GM19025 (cell line): ENCODE results near the gene HLA-DQA1.
"Not testable (repeated sequence)": the region's sequence is repeated elsewhere in the genome, so short reads cannot be mapped to it uniquely, and the experiment has no call there.

ENCODE experiments used
- ATAC-seq: cut with Tn5 transposase; IDR thresholded peaks from one replicate; pipeline ENCODE4 v1.9.1; 2021; ENCODE audit warnings: mild to moderate bottlenecking, low read depth, moderate library complexity; ENCODE audit not compliant: unreplicated experiment

The HLA-DQA1 gene

DNA sequence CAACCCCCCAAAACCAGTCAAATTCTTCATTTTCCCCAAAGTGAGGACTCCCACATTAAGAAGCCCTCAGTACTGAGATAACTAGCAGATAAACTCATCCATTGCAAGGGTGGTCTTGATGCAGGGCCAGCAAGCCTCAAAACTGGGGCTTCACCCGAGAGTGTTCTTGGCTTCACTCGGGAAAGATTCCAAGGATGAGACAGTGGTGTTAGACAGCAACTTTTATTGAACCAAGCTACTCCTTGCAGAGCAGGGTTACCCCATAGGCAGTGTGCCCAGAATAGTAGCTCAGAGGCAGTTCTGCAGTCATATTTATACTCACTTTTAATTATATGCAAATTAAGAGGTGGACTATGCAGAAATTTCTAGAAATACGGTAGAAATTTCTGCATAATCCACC, 15.8 kb upstream of the HLA-DQA1 start:
- no peak for ATAC-seq

DNA sequence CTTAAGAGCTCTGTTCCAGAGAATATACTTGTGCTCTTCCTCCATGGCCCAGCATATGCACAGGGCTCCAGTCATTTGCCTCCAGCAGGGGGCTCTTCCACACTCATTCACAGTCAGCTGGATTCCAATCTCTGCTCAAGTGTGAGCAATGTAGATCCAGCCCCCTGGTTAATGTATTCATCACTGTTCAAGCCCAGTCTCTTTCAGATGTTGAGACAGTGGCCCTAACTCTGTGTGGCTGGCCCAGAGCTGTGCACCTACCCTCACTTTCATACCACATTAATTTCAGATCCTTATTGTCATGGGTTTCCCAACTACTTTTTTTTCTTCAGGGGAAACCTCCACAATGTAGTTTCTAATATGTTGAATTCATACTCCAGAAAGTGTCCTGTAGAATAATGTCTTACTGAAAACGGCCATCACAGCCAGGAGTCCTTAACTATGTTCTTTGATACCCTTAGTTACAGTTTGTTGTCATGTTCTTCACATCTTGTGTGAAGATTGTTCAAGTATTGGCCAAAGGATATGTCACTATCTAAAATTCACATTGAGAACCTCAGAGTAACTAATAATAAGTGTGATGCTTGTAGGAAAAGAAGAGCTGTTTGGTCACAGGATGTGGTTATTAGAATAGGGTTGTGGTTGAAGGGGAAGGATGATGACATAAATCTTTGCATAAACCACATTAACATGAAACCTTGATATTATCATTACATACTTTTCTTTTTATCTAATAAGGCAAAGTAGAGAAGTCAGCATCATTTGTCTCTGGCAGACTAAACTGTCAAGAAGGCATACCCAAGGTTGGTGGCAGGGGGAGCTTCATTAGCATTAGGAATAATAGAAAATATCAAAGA, 14.4 kb upstream of the HLA-DQA1 start:
- ATAC-seq: peak; percentile 69

DNA sequence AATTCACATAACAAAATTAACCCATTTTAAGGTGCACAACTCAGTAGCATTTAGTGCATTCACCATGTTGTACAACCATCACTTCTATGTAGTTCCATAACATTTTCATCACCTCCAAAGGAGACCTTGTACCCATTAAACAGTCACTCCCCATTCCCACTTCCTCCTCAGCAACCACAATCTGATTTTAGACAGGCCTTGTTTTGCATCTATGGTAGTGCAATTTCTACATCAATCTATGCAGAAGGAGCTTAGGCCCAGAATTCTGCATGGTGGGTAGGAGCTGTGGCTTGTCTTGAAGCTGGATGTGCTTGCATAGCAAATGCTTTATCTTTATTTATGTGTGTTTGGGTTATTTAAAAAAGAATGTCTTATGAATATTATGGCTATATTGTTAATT, 13.5 kb upstream of the HLA-DQA1 start:
- no peak for ATAC-seq

GRCh38 chr6:32624565-32624964, 12.6 kb upstream of the HLA-DQA1 start:
- ATAC-seq: no peak

DNA sequence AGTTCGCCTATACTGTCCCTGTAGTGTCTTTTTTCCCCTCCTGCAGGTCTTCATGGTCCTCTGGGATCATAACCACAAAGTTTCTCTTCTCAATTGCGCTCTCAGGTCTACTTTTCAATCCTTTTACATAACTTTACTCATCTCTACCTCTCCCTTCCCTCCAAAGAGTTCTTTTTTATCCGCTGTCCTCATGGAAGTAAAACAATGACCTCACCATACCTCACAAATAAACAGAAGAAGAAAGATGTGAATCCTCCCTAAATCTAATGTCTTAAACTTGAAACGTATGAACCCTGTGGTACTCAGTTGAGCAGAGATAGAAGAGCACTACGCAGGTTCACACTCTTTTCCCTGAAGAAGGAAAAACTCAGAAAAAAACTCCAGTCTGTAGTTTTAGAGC, 12.1 kb upstream of the HLA-DQA1 start:
- no peak for ATAC-seq

GRCh38 chr6:32627249-32627648, 10.0 kb upstream of the HLA-DQA1 start:
- ATAC-seq: no peak

DNA sequence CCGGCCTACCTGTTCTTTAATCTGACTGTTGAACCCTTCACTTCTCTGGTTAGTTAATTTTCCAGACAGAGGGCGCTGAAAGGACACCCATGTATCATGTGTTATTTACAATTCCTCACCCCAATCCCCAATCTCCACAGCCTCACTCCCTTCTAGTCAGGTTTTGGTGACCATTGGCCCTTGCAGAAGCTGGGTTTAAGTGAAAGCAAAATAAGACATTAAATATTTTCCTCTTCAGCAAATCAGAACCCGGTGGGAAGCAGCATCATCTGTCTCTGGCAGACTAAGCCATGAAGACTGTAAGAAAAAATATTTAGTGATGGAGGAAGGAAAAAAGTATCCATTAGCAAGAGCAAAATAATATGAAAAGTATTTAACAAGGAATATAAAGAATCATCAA, 9.4 kb upstream of the HLA-DQA1 start:
- ATAC-seq: no peak

DNA sequence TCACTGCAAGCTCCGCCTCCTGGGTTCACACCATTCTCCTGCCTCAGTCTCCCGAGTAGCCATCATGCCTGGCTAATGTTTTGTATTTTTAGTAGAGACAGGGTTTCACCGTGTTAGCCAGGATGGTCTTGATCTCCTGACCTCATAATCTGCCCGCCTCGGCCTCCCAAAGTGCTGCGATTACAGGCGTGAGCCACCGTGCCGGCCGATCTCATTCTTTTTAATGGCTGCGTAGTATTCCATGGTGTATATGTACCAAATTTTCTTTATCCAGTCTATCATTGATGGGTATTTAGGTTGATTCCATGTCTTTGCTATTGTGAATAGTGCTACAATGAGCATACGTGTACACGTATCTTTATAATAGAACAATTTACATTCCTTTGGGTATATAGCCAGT, 7.4 kb upstream of the HLA-DQA1 start:
- ATAC-seq: not testable (repeated sequence)

- ATAC-seq: no peak
Measured at GRCh38 chr6:32635526-32636123, 1.6 kb upstream of the HLA-DQA1 start.

- ATAC-seq: no peak
Measured at GRCh38 chr6:32637883-32638282, 677 bp downstream of the HLA-DQA1 start.

DNA sequence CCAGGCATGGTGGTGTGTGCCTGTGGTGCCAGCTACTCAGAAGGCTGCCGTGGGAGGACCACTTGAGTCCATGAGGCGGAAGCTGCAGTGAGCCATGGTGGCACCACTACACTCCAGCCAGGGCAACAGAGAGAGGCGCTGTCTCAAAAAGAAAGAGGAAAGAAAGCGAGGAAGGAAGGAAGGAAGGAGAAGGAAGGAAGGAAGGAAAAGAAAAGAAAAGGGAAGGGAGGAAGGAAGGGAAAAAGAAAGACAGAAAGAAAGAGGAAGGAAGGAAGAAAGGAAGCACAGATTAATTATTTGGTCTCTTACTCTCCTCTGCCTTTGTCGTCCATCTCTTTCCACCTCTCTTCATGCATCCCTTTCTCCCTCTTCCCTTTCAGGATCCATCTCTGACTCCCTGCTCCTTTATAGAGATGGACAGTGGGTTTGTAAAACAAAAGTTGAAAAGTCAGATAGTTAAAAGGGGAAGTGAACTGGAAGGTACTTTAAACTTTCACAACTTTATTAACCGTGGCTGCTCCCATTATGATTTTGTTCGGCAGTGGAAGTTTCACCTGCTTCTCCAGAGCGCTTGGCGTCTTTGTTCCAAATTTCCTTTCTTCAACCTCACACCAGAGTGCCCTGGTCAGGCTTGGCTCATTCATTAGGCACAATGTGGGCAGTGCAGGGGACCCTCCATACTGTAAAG, 1.5 kb downstream of the HLA-DQA1 start:
- ATAC-seq: no peak

- ATAC-seq: no peak
Measured at GRCh38 chr6:32639440-32640394, 2.5 kb downstream of the HLA-DQA1 start.

DNA sequence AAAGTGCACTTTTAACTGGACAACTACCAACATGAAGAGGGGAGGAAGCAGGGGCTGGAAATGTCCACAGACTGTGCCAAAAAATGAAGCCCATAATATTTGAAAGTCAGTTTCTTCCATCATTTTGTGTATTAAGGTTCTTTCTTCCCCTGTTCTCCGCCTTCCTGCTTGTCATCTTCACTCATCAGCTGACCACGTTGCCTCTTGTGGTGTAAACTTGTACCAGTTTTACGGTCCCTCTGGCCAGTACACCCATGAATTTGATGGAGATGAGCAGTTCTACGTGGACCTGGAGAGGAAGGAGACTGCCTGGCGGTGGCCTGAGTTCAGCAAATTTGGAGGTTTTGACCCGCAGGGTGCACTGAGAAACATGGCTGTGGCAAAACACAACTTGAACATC, 3.9 kb downstream of the HLA-DQA1 start:
- ATAC-seq: no peak

- ATAC-seq: not testable (repeated sequence)
Measured at GRCh38 chr6:32641785-32642719, 4.8 kb downstream of the HLA-DQA1 start.

DNA sequence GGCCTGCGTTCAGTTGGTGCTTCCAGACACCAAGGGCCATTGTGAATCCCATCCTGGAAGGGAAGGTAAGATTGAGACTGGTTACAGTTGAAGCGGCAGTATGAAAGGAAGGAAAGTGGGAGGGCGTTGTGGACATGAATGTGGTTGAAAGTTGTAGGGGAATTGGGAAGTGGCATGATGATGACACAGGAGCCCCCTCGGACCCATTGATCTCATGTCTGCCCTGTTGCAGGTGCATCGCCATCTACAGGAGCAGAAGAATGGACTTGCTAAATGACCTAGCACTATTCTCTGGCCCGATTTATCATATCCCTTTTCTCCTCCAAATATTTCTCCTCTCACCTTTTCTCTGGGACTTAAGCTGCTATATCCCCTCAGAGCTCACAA, 5.5 kb downstream of the HLA-DQA1 start:
- no peak for ATAC-seq

DNA sequence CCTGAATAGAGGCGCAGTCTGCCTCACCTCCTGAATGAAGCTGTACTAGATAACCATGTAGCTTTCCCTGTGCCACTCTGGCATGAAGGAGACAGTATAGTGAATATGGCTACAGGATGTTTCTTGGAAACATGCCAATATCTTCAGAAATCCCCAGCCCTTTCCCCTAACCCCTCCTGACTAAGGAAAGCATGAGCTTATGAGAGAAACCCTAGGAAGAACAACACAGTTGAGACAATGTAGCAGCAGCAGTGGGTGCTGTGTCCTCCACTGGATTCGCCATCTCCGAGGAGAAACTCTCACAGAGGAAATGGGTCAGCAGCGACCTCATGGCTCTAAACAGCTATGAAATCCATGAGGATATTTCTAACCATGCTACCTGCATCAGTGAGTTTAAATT, 6.7 kb downstream of the HLA-DQA1 start:
- ATAC-seq: no peak

DNA sequence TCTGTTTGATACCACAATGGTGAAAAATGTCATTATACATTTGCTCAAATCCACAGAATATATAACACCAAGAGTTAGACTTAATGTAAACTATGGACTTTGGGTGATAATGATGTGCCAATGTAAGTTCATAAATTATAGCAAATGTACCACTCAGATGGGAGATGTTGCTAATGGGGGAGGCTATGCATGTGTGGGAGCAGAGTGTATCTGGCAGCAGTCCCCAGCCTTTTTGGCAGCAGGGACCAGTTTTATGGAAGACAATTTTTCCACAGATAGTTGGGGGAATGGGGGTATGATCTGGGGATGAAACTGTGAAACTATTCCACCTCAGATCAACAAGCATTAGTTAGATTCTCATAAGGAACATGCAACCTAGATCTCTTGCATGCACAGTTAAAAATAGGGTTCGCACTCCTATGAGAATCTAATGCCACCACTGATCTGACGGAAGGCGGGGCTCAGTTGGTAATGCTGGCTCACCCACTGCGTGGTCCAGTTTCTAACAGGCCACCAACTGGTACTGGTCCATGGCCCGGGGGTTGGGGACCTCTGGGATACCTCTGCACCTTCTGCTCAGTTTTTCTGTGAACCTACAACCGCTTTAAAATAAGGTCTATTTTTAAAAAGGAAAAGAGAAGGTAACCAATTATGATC, 8.0 kb downstream of the HLA-DQA1 start:
- no peak for ATAC-seq

DNA sequence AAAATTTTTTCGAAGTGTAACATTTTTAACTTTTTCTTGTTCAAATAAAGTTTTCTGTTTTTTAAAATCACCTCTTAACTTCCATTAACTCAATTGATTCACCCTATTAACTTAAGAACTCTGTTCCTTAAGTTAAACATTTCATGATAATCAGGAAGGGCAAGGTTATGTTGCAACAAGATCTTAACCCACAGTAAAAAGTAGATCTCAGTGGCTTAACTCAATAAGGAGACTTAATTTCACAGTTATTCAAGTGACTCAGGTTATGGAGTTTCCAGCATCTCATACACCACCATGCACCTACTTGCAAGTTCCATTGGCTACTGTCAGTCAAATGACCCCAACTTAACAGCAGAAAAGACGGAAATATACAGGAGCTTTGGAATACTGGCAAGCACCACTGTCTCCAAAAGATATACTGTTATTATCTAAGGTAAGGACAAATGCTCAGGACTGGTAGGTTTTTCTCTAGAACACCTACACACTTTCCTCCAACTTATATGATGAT, 18.1 kb downstream of the HLA-DQA1 start:
- ATAC-seq: no peak

DNA sequence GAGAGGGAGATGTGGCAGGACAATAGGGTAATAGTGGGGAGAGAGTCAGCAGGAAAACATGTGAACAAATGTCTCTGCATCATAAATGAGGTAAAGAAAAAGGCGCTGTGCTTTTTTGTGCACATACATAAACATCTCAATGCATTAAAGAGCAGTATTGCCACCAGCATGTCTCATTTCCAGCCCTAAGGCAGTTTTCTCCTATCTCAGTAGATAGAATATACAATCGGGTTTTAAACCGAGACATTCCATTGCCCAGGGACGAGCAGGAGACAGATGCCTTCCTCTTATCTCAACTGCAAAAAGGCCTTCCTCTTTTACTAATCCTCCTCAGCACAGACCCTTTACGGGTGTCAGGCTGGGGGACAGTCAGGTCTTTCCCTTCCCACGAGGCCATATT, 20.1 kb downstream of the HLA-DQA1 start:
- not testable (repeated sequence) for ATAC-seq
